ENCODE results near the gene TRIM71. TPM values are rescaled to one million over a fixed set of nuclear protein-coding genes. Genes with fewer than 3 reads are reported as not detected.

The TRIM71 gene
- total RNA-seq, 1 donor from 2014 or later = not detected

GRCh38 chr3:32862936-32863487 is 45.2 kb downstream of the TRIM71 start:
- DNase-seq (ENCODE audit: low read depth) = no peak

- no peak for DNase-seq (ENCODE audit: low read depth)
Measured at GRCh38 chr3:32865383-32865782, 47.6 kb downstream of the TRIM71 start.

DNA sequence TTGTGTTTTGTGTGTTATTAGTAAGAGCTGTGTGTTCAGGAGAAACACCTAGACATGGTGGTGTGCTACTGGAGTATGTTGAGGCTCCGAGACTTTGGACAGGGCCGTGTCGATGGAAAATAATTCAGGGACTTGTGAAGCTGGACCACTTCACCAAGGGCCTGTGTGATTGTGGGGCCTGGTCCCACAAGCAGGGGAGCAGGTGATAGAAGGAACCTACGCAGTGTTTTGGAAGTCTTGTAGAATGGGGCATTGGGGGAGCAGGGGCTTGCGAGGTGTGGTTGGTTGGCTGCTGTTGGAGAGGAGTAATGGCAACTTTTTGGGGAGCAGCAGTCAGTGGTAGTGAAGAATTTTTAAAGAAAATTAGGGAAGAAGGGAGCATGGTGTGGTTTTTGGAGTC is 48.7 kb downstream of the TRIM71 start:
- no peak for DNase-seq (ENCODE audit: low read depth)

DNA sequence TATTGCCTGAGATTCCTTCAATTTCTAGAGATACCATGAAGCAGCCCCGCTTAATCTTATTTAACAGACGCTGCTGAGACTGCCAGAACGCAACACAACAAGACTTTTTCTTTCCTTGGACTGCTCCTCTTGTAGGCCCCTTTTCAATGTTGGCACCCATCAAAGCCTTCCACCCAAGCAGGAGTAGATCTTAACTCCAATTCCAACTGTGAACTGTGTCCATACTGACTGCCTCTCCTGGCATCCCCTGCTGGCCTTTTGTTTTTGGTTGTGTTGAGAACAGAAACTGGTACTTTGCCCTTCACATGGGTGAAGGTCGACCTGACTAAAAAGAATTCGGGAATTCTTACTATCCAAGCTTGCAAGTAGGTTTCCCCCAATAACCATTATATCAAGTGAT is 50.2 kb downstream of the TRIM71 start:
- DNase-seq (ENCODE audit: low read depth) = no peak

- DNase-seq (ENCODE audit: low read depth) = no peak
Measured at GRCh38 chr3:32868719-32869512, 51.1 kb downstream of the TRIM71 start.

DNA sequence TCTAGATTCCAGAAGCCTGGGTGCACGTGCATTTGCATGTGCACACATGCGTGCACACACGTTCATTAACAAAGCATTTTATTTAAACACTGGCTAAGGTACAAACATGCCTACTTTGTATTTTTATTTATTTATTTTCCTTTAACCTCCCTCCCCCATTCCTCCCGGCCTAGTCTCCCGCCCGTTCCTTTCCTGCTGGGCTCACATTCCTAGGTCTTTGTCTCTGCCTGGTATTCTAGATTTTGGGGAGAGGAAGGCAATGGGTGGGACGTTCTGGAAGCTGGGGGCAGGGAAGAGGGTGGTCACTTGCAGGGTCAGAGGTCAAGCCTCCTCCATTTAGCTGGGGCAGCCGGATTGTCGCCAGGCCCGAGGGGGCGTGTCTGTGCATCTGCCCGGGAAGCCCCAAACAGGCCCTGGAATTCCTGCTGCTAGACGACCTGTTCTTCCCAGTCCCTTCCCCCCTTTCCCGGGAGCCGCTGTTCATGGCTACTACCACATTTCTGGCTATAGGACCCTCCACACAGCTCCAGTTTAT is 51.8 kb downstream of the TRIM71 start:
- no peak for DNase-seq (ENCODE audit: low read depth)

DNA sequence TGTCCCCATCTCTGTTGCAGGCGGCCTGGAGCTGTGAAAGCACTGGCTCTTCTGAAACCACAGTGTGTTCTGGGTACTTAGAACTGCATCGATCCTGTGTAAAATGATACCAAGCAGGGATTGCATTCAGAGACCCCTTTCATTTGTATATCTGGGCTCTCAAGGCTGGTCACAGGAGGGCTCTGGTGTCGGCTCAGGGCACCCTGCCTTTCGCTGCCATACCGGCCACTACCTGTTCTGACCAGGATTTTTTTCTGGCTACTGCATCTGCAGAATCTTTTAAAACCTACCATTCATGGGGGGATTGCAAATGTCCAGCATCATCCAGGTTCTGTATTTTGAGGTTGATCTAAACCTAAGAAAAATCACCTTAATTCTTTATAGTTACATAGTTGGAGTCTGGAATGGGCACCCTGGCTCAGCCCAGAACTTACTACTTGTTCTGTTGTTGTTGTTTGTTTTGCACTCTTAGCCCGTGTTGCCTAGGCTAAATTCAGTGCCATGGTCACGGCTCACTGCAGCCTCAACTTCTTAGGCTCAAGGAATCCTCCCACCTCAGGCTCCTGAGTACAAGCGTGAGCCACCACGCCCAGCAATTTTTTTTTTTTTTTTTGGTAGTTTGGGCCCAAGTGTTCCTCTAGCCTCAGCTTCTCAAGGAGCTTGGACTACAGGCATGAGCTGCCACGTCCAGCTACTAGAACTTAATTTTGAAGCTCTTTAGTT is 52.7 kb downstream of the TRIM71 start:
- DNase-seq (ENCODE audit: low read depth) = no peak

- no peak for DNase-seq (ENCODE audit: low read depth)
Measured at GRCh38 chr3:32871273-32871672, 53.5 kb downstream of the TRIM71 start.

DNA sequence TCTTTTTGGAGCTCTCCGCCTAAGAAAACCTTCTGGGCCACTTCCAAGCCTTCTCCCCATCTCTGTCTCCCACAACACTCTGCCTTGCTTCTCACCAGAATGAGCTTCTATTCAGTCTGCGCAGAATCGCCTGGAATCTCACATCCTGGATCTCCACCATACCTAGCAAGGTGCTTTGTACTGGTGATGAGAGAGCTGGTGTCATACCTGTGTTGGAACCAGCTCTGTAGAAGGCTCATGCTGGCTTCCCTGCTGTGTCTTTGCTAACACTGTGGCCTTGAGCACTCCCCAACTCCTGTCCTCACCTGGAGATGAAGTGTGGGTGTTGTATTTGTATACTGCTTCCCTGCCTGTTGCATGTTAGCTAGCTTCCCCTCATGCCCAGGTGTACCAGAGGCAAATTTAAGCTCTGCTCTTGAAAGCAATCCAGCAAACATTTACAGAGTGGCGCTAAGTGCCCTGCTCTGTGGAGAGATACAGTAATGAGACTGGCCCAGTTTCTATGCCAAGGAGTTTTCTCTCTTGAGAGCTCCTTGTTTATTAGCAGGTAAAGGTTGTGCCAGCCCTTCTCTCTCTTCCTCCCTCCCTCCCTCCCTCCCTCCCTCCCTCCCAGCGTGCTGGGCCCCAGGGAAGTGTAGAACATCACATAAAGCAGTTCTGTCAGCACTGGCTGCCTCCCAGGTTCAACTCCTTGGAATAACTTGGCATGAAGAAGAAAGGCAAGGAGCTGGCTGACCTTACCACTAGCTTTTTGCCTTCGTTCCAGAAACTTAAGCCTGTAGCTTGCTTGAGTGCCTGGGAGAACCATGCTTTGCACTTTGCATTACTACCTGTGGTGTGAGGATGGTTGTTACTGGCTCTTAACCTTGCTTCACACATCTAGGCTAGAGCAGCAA is 54.9 kb downstream of the TRIM71 start:
- no peak for DNase-seq (ENCODE audit: low read depth)

GRCh38 chr3:32873531-32874130 is 55.8 kb downstream of the TRIM71 start:
- DNase-seq (ENCODE audit: low read depth) = no peak

- DNase-seq (ENCODE audit: low read depth) = no peak
Measured at GRCh38 chr3:32876920-32877319, 59.1 kb downstream of the TRIM71 start.

DNA sequence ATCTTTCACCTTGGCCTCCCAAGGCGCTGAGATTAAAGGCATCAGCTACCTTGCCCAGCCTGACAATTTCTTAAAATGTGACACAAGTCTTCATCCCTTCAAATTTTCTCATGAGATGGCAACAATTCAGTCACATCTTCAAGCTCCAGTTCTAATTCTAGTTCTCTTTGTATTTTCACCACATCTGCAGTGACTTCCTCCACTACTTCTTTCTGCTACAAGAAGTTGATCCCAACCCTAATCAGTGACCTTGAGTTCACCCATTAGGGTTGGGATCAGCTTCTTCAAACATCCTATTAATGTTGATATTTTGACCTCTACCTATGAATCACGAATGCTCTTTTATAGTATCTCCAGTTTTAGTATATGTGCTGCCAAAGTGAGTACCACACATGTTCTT is 59.8 kb downstream of the TRIM71 start:
- DNase-seq (ENCODE audit: low read depth) = no peak

- DNase-seq (ENCODE audit: low read depth) = no peak
Measured at GRCh38 chr3:32880225-32880624, 62.4 kb downstream of the TRIM71 start.

GRCh38 chr3:32881624-32882023 is 63.8 kb downstream of the TRIM71 start:
- no peak for DNase-seq (ENCODE audit: low read depth)

DNA sequence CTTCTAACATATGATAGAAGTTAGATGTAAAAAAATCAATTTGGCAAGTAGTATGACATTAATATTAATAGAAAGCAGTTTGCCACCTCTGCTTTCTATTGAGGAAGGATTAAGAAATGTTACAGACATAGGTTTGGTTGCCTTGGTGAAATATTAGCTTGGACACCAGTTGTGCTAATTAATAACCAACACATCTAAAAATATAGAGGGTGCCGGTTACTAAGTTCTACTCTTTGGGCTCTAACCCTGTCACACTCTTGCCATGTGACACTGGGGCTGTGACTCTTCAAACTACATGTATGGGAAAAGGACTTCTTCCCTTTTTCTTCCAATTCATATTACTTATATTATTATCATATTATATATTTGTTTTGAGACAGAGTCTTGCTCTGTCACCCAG is 64.4 kb downstream of the TRIM71 start:
- no peak for DNase-seq (ENCODE audit: low read depth)

- DNase-seq (ENCODE audit: low read depth) = no peak
Measured at GRCh38 chr3:32882603-32883025, 64.8 kb downstream of the TRIM71 start.

DNA sequence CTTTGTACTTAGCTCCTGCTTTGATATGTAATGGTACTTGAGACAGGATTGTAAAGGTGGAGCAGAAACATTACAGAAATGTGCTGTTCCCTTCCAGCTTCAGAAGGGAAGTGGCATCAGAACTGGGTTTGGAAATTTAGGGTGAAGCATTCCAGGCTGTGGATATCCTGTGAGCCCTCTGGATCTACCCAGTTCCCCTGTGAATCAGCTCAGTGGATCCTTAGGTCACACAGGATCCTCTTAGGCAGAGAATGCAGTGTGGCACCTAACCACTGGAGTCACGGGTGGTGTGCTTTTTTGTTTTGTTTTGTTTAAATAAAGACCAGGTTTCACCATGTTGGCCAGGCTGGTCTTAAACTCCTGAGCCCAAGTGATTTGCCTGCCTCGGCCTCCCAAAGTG is 66.0 kb downstream of the TRIM71 start:
- no peak for DNase-seq (ENCODE audit: low read depth)

DNA sequence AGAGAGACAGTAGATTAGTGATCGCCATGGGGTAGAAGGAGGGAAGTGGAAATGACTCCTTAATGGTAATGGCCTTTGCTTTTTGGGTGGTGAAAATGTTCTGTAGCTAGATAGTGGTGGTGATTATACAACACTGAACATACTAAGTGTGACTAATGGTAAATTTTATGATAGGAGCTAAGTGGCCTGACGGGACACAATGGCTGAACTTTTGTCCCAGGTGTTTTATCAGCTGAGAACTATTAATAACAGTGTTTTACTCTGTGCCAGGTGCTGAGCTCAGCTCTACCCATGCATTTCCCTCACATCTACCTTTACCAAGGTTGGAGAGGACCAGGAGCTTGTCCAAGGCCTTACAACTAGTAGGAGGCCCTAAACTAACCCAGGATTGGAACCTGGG is 66.8 kb downstream of the TRIM71 start:
- no peak for DNase-seq (ENCODE audit: low read depth)

DNA sequence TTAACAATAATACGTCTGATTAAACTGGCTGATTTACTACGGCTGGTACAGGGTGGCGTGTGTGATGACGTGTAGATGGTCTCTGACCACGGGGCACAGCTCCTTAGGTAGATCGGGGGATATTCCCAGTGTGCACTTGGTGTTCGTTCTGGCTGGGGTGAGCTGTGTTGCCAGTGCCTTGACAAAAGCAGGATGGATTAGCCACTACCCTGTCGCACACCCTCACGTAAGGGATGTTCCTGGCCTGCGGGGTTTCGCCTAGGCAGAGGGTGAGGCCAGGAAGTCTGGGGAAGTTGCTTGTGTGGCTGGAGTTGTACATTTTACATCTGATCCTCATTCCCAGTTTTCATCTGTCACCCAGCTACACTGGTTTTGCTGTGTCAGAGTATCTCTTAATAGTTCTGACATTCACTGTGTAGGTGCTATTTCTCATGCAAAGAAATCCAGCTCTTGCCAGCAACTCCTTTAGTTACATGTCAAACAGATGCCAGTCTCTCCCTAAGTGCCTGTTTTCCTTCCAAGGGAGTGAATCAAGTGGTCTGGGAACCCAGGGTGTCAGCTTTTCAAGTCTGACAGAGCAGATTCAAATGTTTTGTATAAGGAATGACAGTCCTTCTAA is 67.6 kb downstream of the TRIM71 start:
- no peak for DNase-seq (ENCODE audit: low read depth)

DNA sequence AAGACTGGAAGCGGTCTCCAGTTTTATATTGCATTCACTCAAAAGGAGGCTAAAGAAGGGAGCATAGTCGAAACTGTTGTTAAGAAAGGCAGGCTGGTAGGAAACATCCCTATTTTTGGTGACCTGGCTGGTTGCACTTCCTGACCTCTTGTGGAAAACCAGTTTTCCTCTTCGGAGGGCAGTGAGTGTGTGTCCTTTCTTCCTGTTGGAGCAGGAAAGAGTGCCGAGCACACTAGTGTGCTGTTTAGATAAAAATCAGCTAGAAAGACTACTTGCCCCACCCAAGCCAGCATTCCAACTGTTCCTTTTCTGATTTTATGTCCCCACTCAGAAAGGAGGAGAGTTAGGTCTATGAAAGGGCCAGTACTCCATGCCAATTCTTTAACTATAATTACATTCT is 68.5 kb downstream of the TRIM71 start:
- no peak for DNase-seq (ENCODE audit: low read depth)

Data from myocyte (in vitro differentiated cells).